Nephron progenitor cell (in vitro differentiated cells): ENCODE results near the gene CCDC78.
A peak's percentile ranks its signal among the peaks of the same experiment; 100 is the strongest.
"Not testable (repeated sequence)": the region's sequence is repeated elsewhere in the genome, so short reads cannot be mapped to it uniquely, and the experiment has no call there.

Experiments used
- DNase-seq: peaks from one replicate; pipeline ENCODE4 v3.0.0; 2021
- H3K27ac Mint-ChIP-seq: 2 replicates; pipeline ENCODE4 v1.8.0; 2021; ENCODE audit warnings: mild to moderate bottlenecking, moderate library complexity, mixed read lengths
- H3K27me3 Mint-ChIP-seq: 2 replicates; pipeline ENCODE4 v1.8.0; 2021; ENCODE audit warnings: mild to moderate bottlenecking, low read depth, mixed read lengths; ENCODE audit not compliant: poor library complexity
- H3K36me3 Mint-ChIP-seq: 2 replicates; pipeline ENCODE4 v1.8.0; 2021; ENCODE audit warnings: low read depth, mixed read lengths
- H3K4me1 Mint-ChIP-seq: 2 replicates; pipeline ENCODE4 v1.8.0; 2021; ENCODE audit warnings: mixed read lengths
- H3K4me3 Mint-ChIP-seq: 2 replicates; pipeline ENCODE4 v1.8.0; 2021; ENCODE audit warnings: mild to moderate bottlenecking, moderate library complexity, mixed read lengths
- H3K9me3 Mint-ChIP-seq: 2 replicates; pipeline ENCODE4 v1.8.0; 2021; ENCODE audit warnings: mild to moderate bottlenecking, moderate library complexity, mixed read lengths
- TF ChIP-seq, protein P1 (sequence below): fragments of 200-600 bp; sonication (generic); IDR thresholded peaks from 2 replicates; pipeline ENCODE4 v1.5.0; 2021; ENCODE audit warnings: antibody characterized with exemption

Gene CCDC78

DNA sequence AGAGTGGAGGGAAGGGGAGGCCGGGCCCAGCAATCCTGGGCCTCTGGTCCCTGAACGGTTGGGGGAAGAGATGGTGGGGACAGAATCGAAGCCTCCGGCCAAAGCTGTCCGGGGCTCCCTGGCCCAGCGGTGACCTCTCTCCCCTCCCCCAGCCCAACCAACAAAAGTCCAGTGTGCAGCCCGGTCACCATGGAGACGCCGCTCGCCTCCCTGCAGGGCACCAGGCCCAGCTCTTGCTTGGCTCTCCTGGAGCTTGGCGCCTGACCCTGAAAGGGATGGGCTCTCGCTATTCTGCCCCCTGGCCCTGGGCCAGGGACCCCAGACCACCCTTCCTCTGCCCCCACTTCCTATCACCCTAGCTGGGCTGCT, 10.1 kb downstream of the CCDC78 start:
- peak overlapping the region; percentile 80 for H3K4me3 Mint-ChIP-seq
- H3K36me3 Mint-ChIP-seq, result no peaks in the 10 kb centered on the region
- no peak overlapping the region for H3K27ac Mint-ChIP-seq
- no peaks in the 10 kb centered on the region for H3K9me3 Mint-ChIP-seq
- peaks cover 28% of the 10 kb centered on the region for H3K27me3 Mint-ChIP-seq
- H3K4me1 Mint-ChIP-seq, result peaks cover 32% of the 10 kb centered on the region
- DNase-seq, result peak; percentile 81
- TF ChIP-seq, protein P1, sequence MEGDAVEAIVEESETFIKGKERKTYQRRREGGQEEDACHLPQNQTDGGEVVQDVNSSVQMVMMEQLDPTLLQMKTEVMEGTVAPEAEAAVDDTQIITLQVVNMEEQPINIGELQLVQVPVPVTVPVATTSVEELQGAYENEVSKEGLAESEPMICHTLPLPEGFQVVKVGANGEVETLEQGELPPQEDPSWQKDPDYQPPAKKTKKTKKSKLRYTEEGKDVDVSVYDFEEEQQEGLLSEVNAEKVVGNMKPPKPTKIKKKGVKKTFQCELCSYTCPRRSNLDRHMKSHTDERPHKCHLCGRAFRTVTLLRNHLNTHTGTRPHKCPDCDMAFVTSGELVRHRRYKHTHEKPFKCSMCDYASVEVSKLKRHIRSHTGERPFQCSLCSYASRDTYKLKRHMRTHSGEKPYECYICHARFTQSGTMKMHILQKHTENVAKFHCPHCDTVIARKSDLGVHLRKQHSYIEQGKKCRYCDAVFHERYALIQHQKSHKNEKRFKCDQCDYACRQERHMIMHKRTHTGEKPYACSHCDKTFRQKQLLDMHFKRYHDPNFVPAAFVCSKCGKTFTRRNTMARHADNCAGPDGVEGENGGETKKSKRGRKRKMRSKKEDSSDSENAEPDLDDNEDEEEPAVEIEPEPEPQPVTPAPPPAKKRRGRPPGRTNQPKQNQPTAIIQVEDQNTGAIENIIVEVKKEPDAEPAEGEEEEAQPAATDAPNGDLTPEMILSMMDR, result no peak

DNA sequence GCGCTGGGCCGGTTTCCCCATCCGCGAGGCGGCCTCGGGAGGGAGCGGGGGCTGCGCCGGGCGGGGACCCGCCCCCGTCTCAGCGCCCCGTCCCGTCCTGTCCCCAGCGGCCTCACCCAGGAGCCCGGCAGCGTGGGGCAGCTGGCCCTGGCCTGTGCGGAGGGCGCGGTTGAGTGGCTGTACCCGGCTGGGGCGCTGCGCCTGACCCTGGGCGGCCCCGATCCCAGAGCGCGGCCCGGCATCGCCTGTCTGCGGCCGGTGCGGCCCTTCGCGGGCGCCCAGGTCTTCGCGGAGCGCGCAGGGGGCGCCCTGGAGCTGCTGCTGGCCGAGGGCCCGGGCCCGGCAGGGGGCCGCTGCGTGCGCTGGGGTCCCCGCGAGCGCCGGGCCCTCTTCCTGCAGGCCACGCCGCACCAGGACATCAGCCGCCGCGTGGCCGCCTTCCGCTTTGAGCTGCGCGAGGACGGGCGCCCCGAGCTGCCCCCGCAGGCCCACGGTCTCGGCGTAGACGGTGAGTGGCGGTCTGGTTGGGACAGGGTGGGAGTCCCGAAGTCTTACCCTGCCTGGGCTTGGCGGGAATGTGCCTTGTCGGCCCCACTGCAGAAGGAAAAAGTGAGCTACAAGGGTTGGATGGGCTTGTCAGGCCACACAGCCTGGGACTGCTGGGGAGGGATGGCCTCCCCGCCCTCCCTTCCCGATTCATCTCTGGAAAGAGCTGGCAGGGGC, 10.6 kb downstream of the CCDC78 start:
- peak; percentile 73 for DNase-seq
- TF ChIP-seq, protein P1, result no peak
- Mint-ChIP-seq H3K27ac (no peak overlapping the region), H3K4me1 (peaks cover 32% of the 10 kb centered on the region), H3K27me3 (peaks cover 30% of the 10 kb centered on the region), H3K4me3 (peak overlapping the region; percentile 80), H3K9me3 (no peaks in the 10 kb centered on the region), H3K36me3 (no peaks in the 10 kb centered on the region)

DNA sequence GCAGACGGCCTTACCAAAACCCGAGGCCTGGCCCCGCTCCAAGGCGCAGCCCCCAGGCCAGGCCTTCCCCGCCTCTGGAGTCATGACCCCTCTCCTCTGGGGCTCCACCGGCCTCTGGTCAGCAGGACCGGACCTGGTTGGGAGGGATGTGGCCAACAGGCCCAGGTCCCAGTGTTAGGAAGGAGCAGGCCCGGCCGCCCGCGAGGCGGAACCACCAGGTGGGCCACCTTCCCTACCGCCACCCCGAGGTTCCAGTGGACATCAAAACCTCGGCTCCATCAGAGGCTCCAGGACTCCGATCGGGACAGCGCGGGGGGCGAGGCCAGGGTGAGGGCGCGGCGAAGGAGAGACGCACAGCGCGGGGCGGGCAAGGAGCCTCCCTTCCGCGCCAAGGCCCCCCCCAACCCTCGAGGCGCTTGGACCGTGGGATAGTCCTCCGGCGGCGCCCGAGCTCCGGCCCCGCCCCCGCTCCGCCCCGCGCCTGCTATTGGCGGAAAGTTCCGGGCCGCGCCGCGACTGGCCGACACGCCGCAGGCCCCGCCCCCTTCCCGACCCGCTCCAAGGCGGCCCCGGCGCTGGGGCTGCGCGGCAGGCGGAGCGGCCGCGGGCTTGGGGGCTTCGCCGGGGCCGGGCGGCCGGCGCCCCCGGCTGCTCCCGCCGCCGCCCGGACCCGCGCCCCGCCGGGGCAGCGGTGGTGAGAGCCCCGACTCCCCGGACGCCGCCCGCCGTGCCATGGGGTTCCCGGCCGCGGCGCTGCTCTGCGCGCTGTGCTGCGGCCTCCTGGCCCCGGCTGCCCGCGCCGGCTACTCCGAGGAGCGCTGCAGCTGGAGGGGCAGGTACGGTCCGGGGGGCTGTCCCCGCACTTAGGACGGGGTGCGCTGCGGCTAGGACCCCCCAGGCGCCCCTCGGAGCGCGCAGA, 11.4 kb downstream of the CCDC78 start, which contains the start of gene METRN:
Gene METRN, plus strand, starts transcription at position 561 of the 919 bp plus-strand sequence. Its CDS starts 172 bp downstream, at position 733.
- H3K27ac Mint-ChIP-seq, result no peak within 1 kb of the TSS
- peak; percentile 99 for DNase-seq
- no peaks in the 10 kb centered on the region for H3K9me3 Mint-ChIP-seq
- H3K36me3 Mint-ChIP-seq, result no peaks in the 10 kb centered on the region
- TF ChIP-seq, protein P1, result no peak
- H3K27me3 Mint-ChIP-seq, result peaks cover 34% of the 10 kb centered on the region
- H3K4me1 Mint-ChIP-seq, result peaks cover 30% of the 10 kb centered on the region
- peak within 1 kb of the TSS; percentile 80 for H3K4me3 Mint-ChIP-seq

DNA sequence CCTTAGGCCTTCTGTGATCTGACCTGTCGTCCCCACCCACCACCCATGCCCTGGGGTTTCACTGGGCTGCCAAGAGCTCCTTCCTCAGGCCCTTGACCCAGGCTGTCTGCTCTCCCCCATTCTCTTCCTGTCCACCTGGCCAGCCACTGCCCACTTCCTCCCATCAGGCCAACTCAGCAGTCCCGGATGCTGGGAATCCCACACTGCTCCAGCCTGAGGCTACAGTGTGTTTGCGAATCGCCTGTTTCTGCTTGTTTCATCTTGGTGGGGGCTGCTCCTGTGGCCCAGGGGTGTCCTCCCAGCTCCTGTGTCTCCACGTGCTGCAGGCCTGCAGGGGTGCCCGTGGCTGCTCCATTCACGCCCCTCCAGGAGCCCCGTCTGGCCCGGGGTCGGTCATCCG, 12.2 kb downstream of the CCDC78 start:
- TF ChIP-seq, protein P1, result no peak
- Mint-ChIP-seq H3K4me3 (no peak overlapping the region), H3K9me3 (no peaks in the 10 kb centered on the region), H3K4me1 (peaks cover 23% of the 10 kb centered on the region), H3K27me3 (peaks cover 42% of the 10 kb centered on the region), H3K36me3 (no peaks in the 10 kb centered on the region), H3K27ac (no peak overlapping the region)
- DNase-seq, result no peak

DNA sequence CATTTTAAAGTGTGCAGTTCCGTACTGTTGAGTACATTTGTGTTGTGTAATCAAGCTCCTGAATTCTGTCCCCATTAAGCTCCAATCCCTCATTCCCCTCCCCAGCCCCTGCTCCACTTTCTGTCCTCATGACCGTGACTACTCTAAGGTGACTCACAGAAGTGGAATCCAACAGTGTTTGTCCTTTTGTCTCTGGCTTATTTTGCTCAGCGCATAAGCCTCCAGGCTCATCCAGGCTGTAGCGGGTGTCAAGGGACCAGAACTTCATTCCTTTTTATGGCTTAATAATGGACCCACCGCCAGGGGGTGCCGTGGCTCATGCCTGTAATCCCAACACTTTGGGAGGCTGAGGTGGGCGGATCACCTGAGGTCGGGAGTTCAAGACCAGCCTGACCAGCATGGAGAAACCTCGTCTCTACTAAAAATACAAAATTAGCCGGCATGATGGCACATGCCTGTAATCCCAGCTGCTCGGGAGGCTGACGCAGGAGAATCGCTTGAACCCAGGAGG, 13.4 kb downstream of the CCDC78 start:
- peaks cover 55% of the 10 kb centered on the region for H3K27me3 Mint-ChIP-seq
- peak overlapping the region; percentile 43 for H3K27ac Mint-ChIP-seq
- H3K4me3 Mint-ChIP-seq, result not testable (repeated sequence)

More for the DNA sequence above, 13.4 kb downstream of the CCDC78 start:
- TF ChIP-seq, protein P1, result peak; percentile 44
- H3K36me3 Mint-ChIP-seq, H3K9me3 Mint-ChIP-seq: not testable (repeated sequence)
- H3K4me1 Mint-ChIP-seq, result peaks cover 17% of the 10 kb centered on the region
- DNase-seq, result peak; percentile 53
